AG08396 (cell line): ENCODE measurements around the gene RAB11B.
"Not testable (repeated sequence)": the region's sequence is repeated elsewhere in the genome, so short reads cannot be mapped to it uniquely, and the experiment has no call there.

Experiments used
- DNase-seq: peaks from one replicate; pipeline ENCODE4 v3.0.0; 2012; ENCODE audit warnings: low spot score, mixed read lengths

The RAB11B gene

GRCh38 chr19:8370176-8371010 is 19.8 kb upstream of the RAB11B start:
- DNase-seq, result no peak

- DNase-seq, result no peak
These were observed 19.0 kb upstream of the RAB11B start for GRCh38 chr19:8371011-8371804.

GRCh38 chr19:8373867-8374813 is 16.0 kb upstream of the RAB11B start:
- DNase-seq, result no peak

- not testable (repeated sequence) for DNase-seq
These were observed 14.4 kb upstream of the RAB11B start for GRCh38 chr19:8375766-8376165.

GRCh38 chr19:8376373-8376974 is 13.7 kb upstream of the RAB11B start:
- not testable (repeated sequence) for DNase-seq

GRCh38 chr19:8377598-8377997 is 12.6 kb upstream of the RAB11B start:
- no peak for DNase-seq

GRCh38 chr19:8379156-8379891 is 10.8 kb upstream of the RAB11B start:
- DNase-seq, result not testable (repeated sequence)

- DNase-seq, result not testable (repeated sequence)
These were observed 5.6 kb upstream of the RAB11B start for GRCh38 chr19:8384569-8384968.

- DNase-seq, result not testable (repeated sequence)
These were observed 5.1 kb upstream of the RAB11B start for GRCh38 chr19:8385103-8385502.

GRCh38 chr19:8385566-8385965 is 4.6 kb upstream of the RAB11B start:
- DNase-seq, result not testable (repeated sequence)

GRCh38 chr19:8386419-8386818 is 3.7 kb upstream of the RAB11B start:
- DNase-seq, result not testable (repeated sequence)

GRCh38 chr19:8386990-8387389 is 3.2 kb upstream of the RAB11B start:
- no peak for DNase-seq

GRCh38 chr19:8387688-8388611 is 2.2 kb upstream of the RAB11B start:
- DNase-seq, result no peak

GRCh38 chr19:8388612-8388958 is 1.6 kb upstream of the RAB11B start:
- DNase-seq, result no peak

- peak; percentile 96 for DNase-seq
These were observed 439 bp downstream of the RAB11B start for GRCh38 chr19:8390617-8390981.

- no peak for DNase-seq
These were observed 1.2 kb downstream of the RAB11B start for GRCh38 chr19:8391198-8392016.

GRCh38 chr19:8392017-8392591 is 1.9 kb downstream of the RAB11B start:
- no peak for DNase-seq

- no peak for DNase-seq
These were observed 3.2 kb downstream of the RAB11B start for GRCh38 chr19:8393192-8393870.
